Measurements from ENCODE around the gene C2CD4A. TPM values are rescaled to one million over a fixed set of nuclear protein-coding genes. Genes with fewer than 3 reads are reported as not detected.
A peak's percentile ranks its signal among the peaks of the same experiment; 100 is the strongest.

C2CD4A gene
- total and polyA plus RNA-seq, 10 of the 15 experiments (the other 5 are each of a cell fraction or from before 2014, with no cell fraction given), result not detected

DNA sequence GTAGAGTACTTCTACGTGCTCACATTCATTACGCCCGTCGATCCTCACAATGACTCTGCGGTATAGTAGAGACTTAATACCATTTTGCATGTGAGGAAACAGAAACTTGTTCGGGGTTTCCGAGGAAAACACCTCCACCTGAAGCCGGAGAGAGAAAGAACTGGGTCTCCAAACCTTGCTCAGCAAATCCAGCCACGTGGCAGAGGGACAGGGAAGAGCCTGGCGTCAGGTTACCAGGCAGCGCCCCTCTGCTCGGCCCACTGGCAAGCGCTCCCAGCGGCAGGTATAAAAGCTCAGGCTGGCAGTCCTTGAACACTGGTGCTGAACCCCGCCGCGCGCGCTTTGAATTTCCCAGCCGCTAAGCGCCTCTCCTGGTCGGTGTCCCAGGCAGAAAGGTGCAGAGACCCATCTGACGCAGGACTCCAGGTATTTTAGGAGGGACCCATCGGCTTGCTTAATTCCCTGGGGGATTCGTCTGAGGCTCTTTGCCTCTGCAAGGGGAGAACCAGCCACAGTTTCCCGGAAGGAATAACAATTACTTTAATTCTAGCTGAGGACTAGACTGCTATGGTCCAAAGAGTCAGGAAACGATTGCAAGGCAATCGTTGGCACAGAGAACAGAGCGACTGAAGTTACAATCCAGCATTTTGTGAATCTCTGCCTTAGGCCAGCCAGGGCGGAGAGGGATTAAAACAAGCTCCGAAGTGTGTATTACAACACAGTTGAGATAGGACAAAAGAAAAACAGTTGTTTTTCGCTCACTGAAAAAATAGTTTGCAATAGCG is at the start of gene C2CD4A (continued):
- TF ChIP-seq RELA (IDR thresholded peaks at IDR 0.05; ENCODE audit: borderline replicate concordance, partially characterized antibody) (peak; percentile 28), CEBPB (IDR thresholded peaks at IDR 0.05; ENCODE audit: borderline replicate concordance in 1 of 2, low read depth in 2 of 2, low read length in 2 of 2) (0 out of 4 replicates have a peak, but pooled peaks of 1 of the 2 experiments have one; percentile 44), LARP7 (IDR thresholded peaks at IDR 0.05) (no peak)
- TF ChIP-seq, protein P1, sequence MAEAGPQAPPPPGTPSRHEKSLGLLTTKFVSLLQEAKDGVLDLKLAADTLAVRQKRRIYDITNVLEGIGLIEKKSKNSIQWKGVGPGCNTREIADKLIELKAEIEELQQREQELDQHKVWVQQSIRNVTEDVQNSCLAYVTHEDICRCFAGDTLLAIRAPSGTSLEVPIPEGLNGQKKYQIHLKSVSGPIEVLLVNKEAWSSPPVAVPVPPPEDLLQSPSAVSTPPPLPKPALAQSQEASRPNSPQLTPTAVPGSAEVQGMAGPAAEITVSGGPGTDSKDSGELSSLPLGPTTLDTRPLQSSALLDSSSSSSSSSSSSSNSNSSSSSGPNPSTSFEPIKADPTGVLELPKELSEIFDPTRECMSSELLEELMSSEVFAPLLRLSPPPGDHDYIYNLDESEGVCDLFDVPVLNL (IDR thresholded peaks at IDR 0.05; ENCODE audit: low read depth, low read length), result peak; percentile 56; the same call in 1 of the 2 replicates

DNA sequence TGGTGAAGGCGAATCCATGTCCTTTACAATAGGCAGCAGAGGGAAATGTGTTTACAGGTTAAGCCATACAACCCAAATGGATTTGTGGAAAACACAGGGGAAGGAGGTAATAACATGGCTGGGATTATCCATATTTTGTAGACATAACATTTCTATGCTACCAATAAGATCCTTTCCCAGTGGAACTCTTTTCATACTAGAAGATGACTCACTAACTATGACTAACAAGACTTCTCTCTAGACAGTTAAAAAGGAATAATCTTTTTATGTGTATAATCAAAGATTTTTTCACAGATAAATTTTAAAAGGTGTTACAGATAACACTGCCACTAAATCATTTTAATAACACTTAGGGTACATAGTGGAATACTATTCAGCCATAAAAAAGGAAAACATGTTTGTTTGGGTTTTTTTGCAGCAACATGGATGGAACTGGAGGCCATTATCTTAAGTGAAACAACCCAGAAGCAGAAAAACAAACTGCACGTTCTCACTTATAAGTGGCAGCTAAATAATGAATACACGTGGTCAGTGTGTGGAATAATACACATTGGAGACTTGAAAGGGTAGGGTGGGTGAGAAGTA is 46.1 kb upstream of the C2CD4A start:
- RAD21 ChIA-PET (ENCODE audit: unreplicated experiment), result no interaction called here
- in situ Hi-C loops (cut with MboI), result no loop called here
- Histone ChIP-seq H3K9me3 (replicated peaks; ENCODE audit: control insufficient read depth, insufficient read depth, low read length) (peaks cover 3% of the 10 kb centered on the region; the same call in 1 of the 3 replicates), H3K4me3 (no peak overlapping the region), H3K4me1 (ENCODE audit: control insufficient read depth, insufficient read depth, low read length) (no peaks in the 10 kb centered on the region), H3K9ac (ENCODE audit: control insufficient read depth, insufficient read depth, low read length) (no peak overlapping the region), H2AFZ (ENCODE audit: control insufficient read depth, low read depth, low read length) (no peak overlapping the region), H3K79me2 (ENCODE audit: control insufficient read depth, insufficient read depth, low read length) (no peaks in the 10 kb centered on the region), H3K27me3 (replicated peaks in 1 of 2; ENCODE audit: control insufficient read depth in 2 of 2, insufficient read depth in 2 of 2, low read length in 1 of 2) (no peaks in the 10 kb centered on the region), H3K4me2 (ENCODE audit: control insufficient read depth, insufficient read depth) (no peak overlapping the region), H4K20me1 (ENCODE audit: control insufficient read depth, insufficient read depth) (no peaks in the 10 kb centered on the region), H3K27ac (ENCODE audit: control insufficient read depth, insufficient read depth) (no peak overlapping the region), H3K36me3 (ENCODE audit: control insufficient read depth in 2 of 2, insufficient read depth in 2 of 2, low read length in 1 of 2) (peaks cover 0 to 14% of the 10 kb centered on the region in 2 experiments; a peak in 2 of 4 replicates)
- CTCF ChIA-PET, result no interaction called here
- intact Hi-C loops (cut with micrococcal nuclease; ENCODE audit: unreplicated experiment), result no loop called here
- FAIRE-seq, result no peak
- no peak for TF ChIP-seq ETV6 (conservative IDR thresholded peaks at IDR 0.05 in 1 of 2, IDR thresholded peaks at IDR 0.05 in 1 of 2; ENCODE audit: borderline replicate concordance in 1 of 2, low read depth in 1 of 2)
- no TSS peak for BruUV-seq (replicated peaks)
- SMC1A ChIA-PET (ENCODE audit: uncharacterized antibody, unreplicated experiment), result no interaction called here
- 100% methylated on average over 3 of the region's 3 CpGs for WGBS (ENCODE audit: insufficient coverage, insufficient replicate concordance, low lambda C conversion rate, missing lambda C conversion rate)
- POLR2A ChIA-PET, result no interaction called here
- DNase-seq (ENCODE audit: low read depth, low spot score), result no peak
- ATAC-seq, result no peak

Data from GM12878 (cell line).